ENCODE data around the gene VPS50. TPM values are rescaled to one million over a fixed set of nuclear protein-coding genes. Genes with fewer than 3 reads are reported as not detected.

VPS50 gene
- total RNA-seq, 1 donor from 2014 or later = 6.9 TPM

- no peak for TF ChIP-seq CTCF (IDR thresholded peaks at IDR 0.05)
- Histone ChIP-seq H3K4me3 (no peak overlapping the region), H3K36me3 (no peaks in the 10 kb centered on the region), H3K9me3 (no peaks in the 10 kb centered on the region), H3K27ac (no peak overlapping the region), H3K27me3 (no peaks in the 10 kb centered on the region), H3K4me1 (no peaks in the 10 kb centered on the region)
- intact Hi-C loops (cut with DNase I) = no loop called here
- DNase-seq (ENCODE audit: low spot score in 2 of 2) = no peak
These were observed 35.8 kb upstream of the VPS50 start for GRCh38 chr7:93196336-93196735.

GRCh38 chr7:93198472-93198871, 33.7 kb upstream of the VPS50 start:
- no peaks in the 10 kb centered on the region for H3K4me1 ChIP-seq
- H3K9me3 ChIP-seq = no peaks in the 10 kb centered on the region
- no peaks in the 10 kb centered on the region for H3K27me3 ChIP-seq
- DNase-seq (ENCODE audit: low spot score in 2 of 2) = no peak
- no peak overlapping the region for H3K27ac ChIP-seq
- H3K36me3 ChIP-seq = no peaks in the 10 kb centered on the region
- TF ChIP-seq CTCF (IDR thresholded peaks at IDR 0.05) = no peak
- H3K4me3 ChIP-seq = no peak overlapping the region
- intact Hi-C loops (cut with DNase I) = no loop called here

- H3K9me3 ChIP-seq = no peaks in the 10 kb centered on the region
- no peak overlapping the region for H3K4me3 ChIP-seq
- no peaks in the 10 kb centered on the region for H3K4me1 ChIP-seq
- intact Hi-C loops (cut with DNase I) = no loop called here
- no peak for TF ChIP-seq CTCF (IDR thresholded peaks at IDR 0.05)
- H3K36me3 ChIP-seq = no peaks in the 10 kb centered on the region
- no peak for DNase-seq (ENCODE audit: low spot score in 2 of 2)
- no peak overlapping the region for H3K27ac ChIP-seq
- no peaks in the 10 kb centered on the region for H3K27me3 ChIP-seq
These were observed 29.4 kb upstream of the VPS50 start for GRCh38 chr7:93202594-93203250.

- Histone ChIP-seq H3K27ac (no peak overlapping the region), H3K27me3 (no peaks in the 10 kb centered on the region), H3K4me3 (no peak overlapping the region), H3K4me1 (no peaks in the 10 kb centered on the region), H3K36me3 (no peaks in the 10 kb centered on the region), H3K9me3 (no peaks in the 10 kb centered on the region)
- DNase-seq (ENCODE audit: low spot score in 2 of 2) = no peak
- TF ChIP-seq CTCF (IDR thresholded peaks at IDR 0.05) = no peak
- intact Hi-C loops (cut with DNase I) = no loop called here
These were observed 28.7 kb upstream of the VPS50 start for GRCh38 chr7:93203496-93203895.

- H3K27ac ChIP-seq = no peak overlapping the region
- DNase-seq (ENCODE audit: low spot score in 2 of 2) = no peak
- no peak for TF ChIP-seq CTCF (IDR thresholded peaks at IDR 0.05)
- H3K9me3 ChIP-seq = no peaks in the 10 kb centered on the region
- intact Hi-C loops (cut with DNase I) = no loop called here
- no peak overlapping the region for H3K4me3 ChIP-seq
- H3K4me1 ChIP-seq = no peaks in the 10 kb centered on the region
- H3K27me3 ChIP-seq = no peaks in the 10 kb centered on the region
- no peaks in the 10 kb centered on the region for H3K36me3 ChIP-seq
These were observed 27.1 kb upstream of the VPS50 start for GRCh38 chr7:93205046-93205445.
